ENCODE measurements around the gene CD38.

DNA sequence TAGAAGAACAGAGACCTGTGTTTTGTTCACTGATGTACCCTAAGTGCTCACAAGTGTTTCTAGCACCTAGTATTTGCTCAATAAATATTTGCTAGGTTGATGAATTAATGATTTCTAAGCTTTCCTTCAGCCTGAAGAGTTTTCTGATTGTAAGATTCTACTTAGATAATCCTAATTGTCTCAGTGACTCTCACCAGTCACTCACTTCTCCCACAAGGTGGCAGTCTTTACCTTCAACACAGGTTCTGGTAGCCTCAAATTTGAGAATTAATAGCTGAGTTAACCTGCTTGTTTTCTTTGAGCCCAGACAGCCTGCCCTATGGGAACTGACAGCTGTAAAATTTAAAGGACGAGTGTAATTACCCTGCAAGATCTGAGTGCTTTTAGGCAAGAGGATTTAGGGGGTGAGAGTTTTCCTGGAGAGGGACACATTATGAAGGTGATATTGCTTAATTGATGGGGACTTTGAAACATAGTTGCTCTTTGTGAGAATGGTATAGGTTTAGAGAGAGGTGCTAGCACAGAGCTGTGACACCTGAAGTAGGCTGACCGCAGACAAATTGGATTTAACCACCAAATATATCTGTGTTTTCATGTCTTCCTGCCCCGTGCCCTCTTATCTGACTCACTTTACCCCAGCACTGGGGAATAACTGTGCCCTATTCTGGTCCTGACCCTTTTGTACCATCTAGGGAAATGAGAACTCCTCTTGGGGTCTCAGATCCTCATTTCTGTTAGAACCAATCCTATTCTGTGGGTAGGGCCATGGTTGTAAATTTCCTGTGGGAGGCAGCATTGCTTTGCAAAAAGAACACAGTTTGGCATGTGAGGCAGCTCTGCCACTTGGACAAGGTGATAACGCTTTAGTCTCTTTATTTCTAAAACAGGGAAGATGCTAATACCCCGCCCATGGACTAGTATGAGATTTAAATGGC lies 27.7 kb downstream of the CD38 start:
- TF ChIP-seq, protein P1, sequence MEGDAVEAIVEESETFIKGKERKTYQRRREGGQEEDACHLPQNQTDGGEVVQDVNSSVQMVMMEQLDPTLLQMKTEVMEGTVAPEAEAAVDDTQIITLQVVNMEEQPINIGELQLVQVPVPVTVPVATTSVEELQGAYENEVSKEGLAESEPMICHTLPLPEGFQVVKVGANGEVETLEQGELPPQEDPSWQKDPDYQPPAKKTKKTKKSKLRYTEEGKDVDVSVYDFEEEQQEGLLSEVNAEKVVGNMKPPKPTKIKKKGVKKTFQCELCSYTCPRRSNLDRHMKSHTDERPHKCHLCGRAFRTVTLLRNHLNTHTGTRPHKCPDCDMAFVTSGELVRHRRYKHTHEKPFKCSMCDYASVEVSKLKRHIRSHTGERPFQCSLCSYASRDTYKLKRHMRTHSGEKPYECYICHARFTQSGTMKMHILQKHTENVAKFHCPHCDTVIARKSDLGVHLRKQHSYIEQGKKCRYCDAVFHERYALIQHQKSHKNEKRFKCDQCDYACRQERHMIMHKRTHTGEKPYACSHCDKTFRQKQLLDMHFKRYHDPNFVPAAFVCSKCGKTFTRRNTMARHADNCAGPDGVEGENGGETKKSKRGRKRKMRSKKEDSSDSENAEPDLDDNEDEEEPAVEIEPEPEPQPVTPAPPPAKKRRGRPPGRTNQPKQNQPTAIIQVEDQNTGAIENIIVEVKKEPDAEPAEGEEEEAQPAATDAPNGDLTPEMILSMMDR (IDR thresholded peaks at IDR 0.05): peak; percentile 53
- TF ChIP-seq SMAD3 (CRISPR knock-in tag; IDR thresholded peaks at IDR 0.05; ENCODE audit: borderline replicate concordance): no peak
- no peak for TF ChIP-seq ZNF416 (CRISPR knock-in tag; IDR thresholded peaks at IDR 0.05)

Measured in WTC11 (cell line).